Measurements from ENCODE around the gene TBL1XR1. TPM values are rescaled to one million over a fixed set of nuclear protein-coding genes. Genes with fewer than 3 reads are reported as not detected.

TBL1XR1 gene
- total RNA-seq, 1 experiment from 2014 or later, result 175 TPM

- no peak overlapping the region for H4K8ac ChIP-seq (replicated peaks; ENCODE audit: insufficient read length, low read depth, low read length)
- H3K79me2 ChIP-seq (ENCODE audit: insufficient read depth, low read length), result peaks cover 44% of the 10 kb centered on the region; the same call in 1 of the 2 replicates
- no peak overlapping the region for H2BK15ac ChIP-seq (ENCODE audit: low read depth, low read length)
- H3K14ac ChIP-seq (ENCODE audit: insufficient read depth, low read length), result no peak overlapping the region
- no peak overlapping the region for H2BK20ac ChIP-seq (ENCODE audit: low read depth, low read length, poor library complexity, severe bottlenecking)
- Mint-ChIP-seq H3K4me1 (peaks cover 28 to 30% of the 10 kb centered on the region in 2 experiments), H3K4me3 (no peak overlapping the region), H3K36me3 (ENCODE audit: insufficient read depth in 1 of 3, low read depth in 3 of 3) (peaks cover 40 to 53% (median 45%) of the 10 kb centered on the region in 3 experiments), H3K27me3 (ENCODE audit: low read depth) (no peaks in the 10 kb centered on the region), H3K9me3 (peaks cover 29 to 32% of the 10 kb centered on the region in 2 experiments), H3K27ac (no peak overlapping the region)
- H3K56ac ChIP-seq (ENCODE audit: insufficient read length, low read depth, low read length), result no peak overlapping the region
- no peak for TF ChIP-seq CTCF (conservative IDR thresholded peaks at IDR 0.05)
- DNase-seq, result no peak
- no peak overlapping the region for H3K4me2 ChIP-seq (ENCODE audit: insufficient read depth, insufficient read length, low read length)
- H2BK12ac ChIP-seq (ENCODE audit: insufficient read length, low read depth, low read length), result no peak overlapping the region
- no peak overlapping the region for H4K5ac ChIP-seq (ENCODE audit: insufficient read length, low read depth, low read length)
- no peak overlapping the region for H2BK5ac ChIP-seq (ENCODE audit: insufficient read length, low read length)
- no peak overlapping the region for H3T11ph ChIP-seq (ENCODE audit: low read length)
- H4K91ac ChIP-seq (ENCODE audit: insufficient read length, low read depth, low read length), result no peak overlapping the region
- H3K23ac ChIP-seq (ENCODE audit: insufficient read length, low read depth, low read length), result no peak overlapping the region
- H3K27ac ChIP-seq (ENCODE audit: insufficient read length, low read depth, low read length), result no peak overlapping the region
- no peaks in the 10 kb centered on the region for H3K23me2 ChIP-seq (ENCODE audit: insufficient read length, low read depth, low read length, poor library complexity, severe bottlenecking)
- no peak overlapping the region for H2AFZ ChIP-seq (ENCODE audit: low read length)
- no peak overlapping the region for H2BK120ac ChIP-seq (ENCODE audit: low read depth, low read length, poor library complexity, severe bottlenecking)
- H3K9me3 ChIP-seq (ENCODE audit: control insufficient read depth, low read depth, low read length), result no peaks in the 10 kb centered on the region
- no peak overlapping the region for H3K18ac ChIP-seq (ENCODE audit: insufficient read length, low read depth, low read length)
- H3K27me3 ChIP-seq (ENCODE audit: insufficient read depth, low read length), result no peaks in the 10 kb centered on the region
- H3K4me1 ChIP-seq (ENCODE audit: insufficient read depth, low read length), result peaks cover 3% of the 10 kb centered on the region; the same call in 1 of the 2 replicates
- H3K9ac ChIP-seq (ENCODE audit: extremely low read depth, insufficient read length, low read length), result no peak overlapping the region
- H2AK5ac ChIP-seq (ENCODE audit: insufficient read length, low read length), result no peak overlapping the region
- H3K4ac ChIP-seq (ENCODE audit: low read depth, low read length), result no peak overlapping the region
- peaks cover 3% of the 10 kb centered on the region for H3K79me1 ChIP-seq (ENCODE audit: insufficient read depth, low read depth, low read length, poor library complexity, severe bottlenecking)
- H4K20me1 ChIP-seq (ENCODE audit: control insufficient read depth, insufficient read depth, insufficient read length), result no peaks in the 10 kb centered on the region
Observed at GRCh38 chr3:177093966-177094365, 103.3 kb downstream of the TBL1XR1 start.

Measured in H9 (cell line).